VCaP (cell line): ENCODE measurements around the gene LIN28A.
"Not testable (repeated sequence)": the region's sequence is repeated elsewhere in the genome, so short reads cannot be mapped to it uniquely, and the experiment has no call there.

Experiments
- H3K27ac ChIP-seq: fragments of 450-650 bp; 2 replicates; pipeline ENCODE4 v1.5.1; 2017
- CTCF ChIP-seq: fragments of 450-650 bp; conservative IDR thresholded peaks from 2 replicates; pipeline ENCODE4 v1.5.1; 2017; ENCODE audit warnings: mild to moderate bottlenecking, moderate library complexity

The LIN28A gene

GRCh38 chr1:26368486-26368885 is 42.1 kb upstream of the LIN28A start:
- H3K27ac ChIP-seq, result no peak overlapping the region
- TF ChIP-seq CTCF, result no peak

GRCh38 chr1:26370591-26371382 is 39.8 kb upstream of the LIN28A start:
- no peak for TF ChIP-seq CTCF
- no peak overlapping the region for H3K27ac ChIP-seq

GRCh38 chr1:26372039-26372438 is 38.6 kb upstream of the LIN28A start:
- no peak overlapping the region for H3K27ac ChIP-seq
- TF ChIP-seq CTCF, result no peak

GRCh38 chr1:26372611-26373010 is 38.0 kb upstream of the LIN28A start, which contains the start of gene ZNF683:
ZNF683 (minus strand) TSS chr1:26372750; CDS start chr1:26368571, 4,179 bp downstream.
- not testable (repeated sequence) for H3K27ac ChIP-seq

GRCh38 chr1:26373281-26373680 is 37.3 kb upstream of the LIN28A start:
- no peak for TF ChIP-seq CTCF

GRCh38 chr1:26373789-26374188 is 36.8 kb upstream of the LIN28A start:
- H3K27ac ChIP-seq, result no peak overlapping the region
- TF ChIP-seq CTCF, result no peak

More at GRCh38 chr1:26373281-26373680, 37.3 kb upstream of the LIN28A start:
- H3K27ac ChIP-seq, result no peak overlapping the region

- H3K27ac ChIP-seq, result not testable (repeated sequence)
Measured at GRCh38 chr1:26374361-26374760, 36.3 kb upstream of the LIN28A start.

- no peak overlapping the region for H3K27ac ChIP-seq
- no peak for TF ChIP-seq CTCF
Measured at GRCh38 chr1:26375081-26375480, 35.5 kb upstream of the LIN28A start.
